HG02678 (cell line): ENCODE measurements around the gene UBAC2.
A peak's percentile ranks its signal among the peaks of the same experiment; 100 is the strongest.

Source experiments
- ATAC-seq: cut with Tn5 transposase; IDR thresholded peaks from one replicate; pipeline ENCODE4 v1.9.1; 2021; ENCODE audit warnings: mild to moderate bottlenecking, moderate library complexity; ENCODE audit not compliant: unreplicated experiment

Gene UBAC2

GRCh38 chr13:99266827-99267226 is 66.2 kb downstream of the UBAC2 start:
- ATAC-seq = no peak

GRCh38 chr13:99267927-99268326 is 67.3 kb downstream of the UBAC2 start:
- ATAC-seq = no peak

- ATAC-seq = no peak
Observed at GRCh38 chr13:99268822-99269221, 68.2 kb downstream of the UBAC2 start.

- ATAC-seq = peak; percentile 73
Observed at GRCh38 chr13:99269627-99270241, 69.1 kb downstream of the UBAC2 start.

- ATAC-seq = no peak
Observed at GRCh38 chr13:99270518-99270917, 69.9 kb downstream of the UBAC2 start.

- ATAC-seq = no peak
Observed at GRCh38 chr13:99271249-99271648, 70.6 kb downstream of the UBAC2 start.

GRCh38 chr13:99272481-99272880 is 71.8 kb downstream of the UBAC2 start:
- ATAC-seq = no peak

- ATAC-seq = no peak
Observed at GRCh38 chr13:99273128-99273527, 72.5 kb downstream of the UBAC2 start.

- no peak for ATAC-seq
Observed at GRCh38 chr13:99275093-99275469, 74.4 kb downstream of the UBAC2 start.

- no peak for ATAC-seq
Observed at GRCh38 chr13:99276706-99277105, 76.1 kb downstream of the UBAC2 start.

- ATAC-seq = no peak
Observed at GRCh38 chr13:99277629-99278028, 77.0 kb downstream of the UBAC2 start.

- no peak for ATAC-seq
Observed at GRCh38 chr13:99278200-99278599, 77.5 kb downstream of the UBAC2 start.

GRCh38 chr13:99278843-99279242 is 78.2 kb downstream of the UBAC2 start:
- no peak for ATAC-seq

GRCh38 chr13:99279637-99280036 is 79.0 kb downstream of the UBAC2 start:
- ATAC-seq = no peak

- ATAC-seq = no peak
Observed at GRCh38 chr13:99280166-99280565, 79.5 kb downstream of the UBAC2 start.

- ATAC-seq = peak; percentile 73
Observed at GRCh38 chr13:99281811-99282263, 81.2 kb downstream of the UBAC2 start.

- peak; percentile 67 for ATAC-seq
Observed at GRCh38 chr13:99282264-99283231, 81.9 kb downstream of the UBAC2 start.

- ATAC-seq = no peak
Observed at GRCh38 chr13:99285432-99286182, 85.0 kb downstream of the UBAC2 start.

GRCh38 chr13:99287551-99287950 is 86.9 kb downstream of the UBAC2 start:
- ATAC-seq = no peak

- ATAC-seq = peak; percentile 92
Observed at GRCh38 chr13:99288089-99288488, 87.4 kb downstream of the UBAC2 start.

GRCh38 chr13:99289271-99289670 is 88.6 kb downstream of the UBAC2 start:
- ATAC-seq = no peak
